GM12891 (cell line): ENCODE measurements around the gene RRP8.

Source experiments
- POLR2A ChIP-seq: IDR thresholded peaks from 2 replicates; pipeline ENCODE4 v1.6.1; 2011; ENCODE audit warnings: low read depth, low read length, control low read depth
- POLR2AphosphoS5 ChIP-seq: IDR thresholded peaks from 2 replicates; pipeline ENCODE4 v1.6.1; 2011; ENCODE audit warnings: low read depth, low read length, control low read depth
- POU2F2 ChIP-seq: IDR thresholded peaks from 2 replicates; pipeline ENCODE4 v1.6.1; 2011; ENCODE audit warnings: low read depth, mild to moderate bottlenecking, control low read depth, low read length, moderate library complexity
- TAF1 ChIP-seq: IDR thresholded peaks from 2 replicates; pipeline ENCODE4 v1.6.1; 2011; ENCODE audit warnings: low read depth, low read length, control low read depth

DNA sequence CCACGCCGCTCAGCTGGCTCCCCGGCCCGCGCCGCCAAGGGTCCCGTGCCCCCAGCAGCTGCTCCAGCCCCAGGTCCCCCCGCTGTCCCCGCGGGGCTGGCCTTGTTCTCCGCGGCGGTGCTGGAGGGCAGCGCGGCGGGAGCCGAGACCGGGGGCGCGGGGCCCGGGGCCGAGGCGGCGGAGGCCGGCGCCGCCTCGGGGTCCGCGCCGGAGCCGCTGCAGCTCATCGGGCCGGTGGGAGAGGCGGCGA lies 8.5 kb upstream of the RRP8 start:
- TF ChIP-seq TAF1, result no peak
- TF ChIP-seq POLR2A, result no peak
- TF ChIP-seq POLR2AphosphoS5, result no peak
- TF ChIP-seq POU2F2, result no peak
